DMS53 treated with DMSO at 0.1 percent for 48 hours (cell line): ENCODE measurements around the gene ZNF280B.
A peak's percentile ranks its signal among the peaks of the same experiment; 100 is the strongest.
"Not testable (repeated sequence)": the region's sequence is repeated elsewhere in the genome, so short reads cannot be mapped to it uniquely, and the experiment has no call there.

ENCODE experiments used
- DNase-seq: peaks from one replicate; lab custom pipeline; 2025; ENCODE audit not compliant: unreplicated experiment; lab: John Stamatoyannopoulos, UW

The ZNF280B gene

GRCh38 chr22:22465094-22465602 is 43.4 kb downstream of the ZNF280B start:
- no peak for DNase-seq

- DNase-seq: no peak
Observed at GRCh38 chr22:22464541-22465054, 43.9 kb downstream of the ZNF280B start.

DNA sequence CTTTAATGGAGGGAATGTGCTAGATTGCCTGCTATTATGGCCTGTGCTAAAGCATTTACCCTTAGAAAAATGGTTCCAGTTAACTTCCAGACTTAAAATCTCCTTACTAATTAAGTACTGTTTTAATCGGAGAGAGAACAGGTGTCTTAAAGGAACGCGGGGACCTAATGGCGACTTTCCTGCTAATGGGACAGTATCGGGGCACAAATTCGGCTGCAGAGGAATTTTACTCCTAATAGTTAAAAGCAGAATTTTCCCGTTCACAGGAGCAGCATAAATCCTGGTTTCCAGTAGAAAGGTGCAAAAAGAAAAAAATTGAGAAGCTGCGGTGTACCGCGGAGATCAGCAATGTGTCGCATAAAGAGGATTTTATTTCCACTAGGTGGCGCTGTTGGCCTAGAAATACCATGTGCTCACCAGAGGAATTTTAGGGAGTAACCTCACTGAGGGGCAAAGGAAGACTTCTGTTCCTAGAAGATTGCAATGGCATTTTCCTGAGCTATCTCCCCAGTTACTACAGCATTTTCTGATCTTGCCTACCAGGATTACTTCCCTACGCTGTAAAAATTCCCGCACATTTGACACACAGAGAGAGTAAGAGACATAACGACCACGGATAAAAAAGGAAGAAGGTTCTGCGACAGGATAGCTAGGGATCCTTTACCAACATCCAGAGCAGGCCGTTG is 44.5 kb downstream of the ZNF280B start:
- DNase-seq: peak; percentile 16

DNA sequence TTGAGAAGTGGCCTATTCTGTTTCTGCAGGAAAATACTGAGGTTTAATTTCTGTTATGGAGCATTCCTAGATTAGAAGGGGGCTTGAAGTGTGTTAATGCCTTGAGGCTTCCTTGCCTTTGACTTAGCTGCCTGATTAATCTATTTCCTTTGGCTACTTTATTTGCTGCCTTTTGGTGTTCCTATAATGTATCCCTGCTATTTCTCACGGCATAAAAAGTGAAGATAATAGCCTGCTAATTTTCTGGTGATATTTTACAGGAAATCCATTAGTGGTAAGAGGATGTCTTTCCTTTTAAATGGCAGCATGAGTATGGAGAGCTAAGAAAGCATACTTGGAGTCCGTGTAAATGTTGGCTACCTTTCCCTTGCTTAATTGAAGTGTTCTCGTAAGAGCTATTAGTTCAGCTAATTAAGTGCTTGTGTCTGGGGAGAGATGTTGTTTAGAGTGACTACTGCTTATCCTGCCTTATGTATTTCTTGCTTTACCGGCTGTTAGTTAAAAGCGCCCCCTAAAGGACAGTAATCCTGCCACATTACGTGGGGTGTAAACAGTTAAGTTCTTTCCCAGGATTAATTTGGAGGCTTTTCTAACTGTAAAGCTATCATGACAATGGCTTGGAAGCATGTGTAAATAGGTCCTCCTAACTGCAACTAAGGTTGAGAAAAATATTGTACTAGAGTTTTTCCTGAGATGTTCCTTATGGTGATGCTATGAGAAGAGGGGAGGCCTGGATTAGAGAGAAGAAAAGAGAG is 45.6 kb downstream of the ZNF280B start:
- DNase-seq: no peak

DNA sequence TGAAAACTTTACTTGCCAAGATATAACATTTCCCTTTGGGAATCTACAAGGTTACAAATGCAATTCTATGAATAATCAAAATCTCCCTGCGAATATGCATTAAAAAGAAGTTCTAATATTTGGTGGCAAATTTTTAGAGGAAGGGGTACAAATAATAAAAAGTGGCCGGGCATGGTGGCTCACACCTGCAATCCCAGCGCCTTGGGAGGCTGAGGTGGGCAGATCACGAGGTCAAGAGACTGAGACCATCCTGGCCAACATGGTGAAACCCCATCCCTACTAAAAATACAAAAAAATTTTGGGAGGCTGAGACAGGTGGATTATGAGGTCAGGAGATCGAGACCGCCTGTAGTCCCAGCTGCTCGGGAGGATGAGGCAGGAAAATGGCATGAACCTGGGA is 47.0 kb downstream of the ZNF280B start:
- no peak for DNase-seq

- no peak for DNase-seq
Observed at GRCh38 chr22:22461111-22461510, 47.4 kb downstream of the ZNF280B start.

DNA sequence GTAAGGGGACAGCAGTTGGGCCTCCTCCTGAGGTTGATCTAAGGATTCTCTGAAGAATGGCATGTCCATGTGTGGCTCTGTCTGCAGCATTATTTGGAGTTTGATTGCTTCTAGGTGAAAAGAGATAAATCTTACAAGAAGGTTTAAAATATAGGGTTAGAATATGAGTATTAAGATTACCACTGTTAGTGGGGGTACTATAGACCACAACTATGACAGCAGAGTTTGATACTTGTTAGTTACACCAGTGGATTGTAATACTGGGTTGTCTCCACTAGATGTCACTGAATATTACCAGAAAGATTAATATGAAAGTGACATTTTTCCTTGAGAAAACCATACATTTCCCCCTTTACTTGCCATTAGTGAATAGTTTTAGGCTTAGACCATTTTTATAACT is 47.9 kb downstream of the ZNF280B start:
- DNase-seq: no peak

GRCh38 chr22:22460060-22460459 is 48.5 kb downstream of the ZNF280B start:
- no peak for DNase-seq

DNA sequence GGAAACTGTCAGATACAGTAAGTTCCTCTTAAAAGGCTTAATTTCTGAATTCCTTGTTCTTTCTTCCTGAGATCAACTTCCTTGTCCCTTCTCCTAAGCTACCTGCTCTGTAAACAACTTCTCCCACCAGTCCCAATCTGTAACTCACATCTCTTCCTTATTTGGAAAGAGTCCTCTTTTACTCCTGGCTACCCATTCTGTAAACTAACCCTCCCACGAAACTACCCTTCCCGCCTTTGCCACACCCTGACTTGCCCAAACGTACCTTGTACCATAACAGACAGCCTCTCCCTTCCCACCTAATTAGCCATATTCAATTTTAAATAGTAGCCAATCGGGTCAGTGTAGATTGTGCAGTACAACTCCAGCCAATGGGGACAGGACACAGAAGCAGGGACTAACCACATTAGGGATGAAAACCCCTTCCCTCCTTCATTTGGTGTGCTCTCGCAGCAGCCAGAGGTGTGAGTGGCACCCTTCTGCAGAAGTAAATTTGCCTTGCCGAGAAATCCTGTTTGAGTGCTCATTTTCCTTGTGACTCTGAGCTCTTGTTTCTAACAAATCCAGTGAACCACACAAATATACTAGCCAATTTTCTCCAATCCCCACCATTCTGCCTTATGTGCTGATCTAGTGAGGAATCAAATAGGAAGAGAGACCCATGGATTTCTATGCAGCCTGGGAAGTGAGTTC is 49.5 kb downstream of the ZNF280B start:
- no peak for DNase-seq

- DNase-seq: no peak
Observed at GRCh38 chr22:22458387-22458786, 50.2 kb downstream of the ZNF280B start.

- no peak for DNase-seq
Observed at GRCh38 chr22:22454997-22455396, 53.5 kb downstream of the ZNF280B start.

GRCh38 chr22:22452996-22453686 is 55.4 kb downstream of the ZNF280B start:
- DNase-seq: no peak

DNA sequence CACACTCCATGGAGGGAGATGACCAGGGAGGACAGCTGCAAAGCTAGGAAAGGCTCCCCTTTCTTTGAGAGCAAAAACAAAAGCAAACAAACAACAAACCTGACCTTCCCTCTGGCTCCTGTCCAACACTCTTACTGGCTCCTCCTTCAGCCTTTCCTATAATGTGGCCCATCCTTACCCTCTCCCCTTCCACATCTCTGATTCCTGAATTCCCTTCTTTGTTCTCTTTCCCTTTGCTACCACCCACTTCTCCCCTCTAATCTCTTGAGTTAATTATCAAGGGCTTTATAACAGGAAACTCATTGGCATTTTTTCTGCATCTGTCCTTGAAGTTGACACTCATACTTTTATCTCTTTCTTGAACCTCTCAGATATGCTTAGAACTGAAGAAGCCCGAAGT is 56.3 kb downstream of the ZNF280B start:
- no peak for DNase-seq

- DNase-seq: no peak
Observed at GRCh38 chr22:22450343-22450839, 58.2 kb downstream of the ZNF280B start.

DNA sequence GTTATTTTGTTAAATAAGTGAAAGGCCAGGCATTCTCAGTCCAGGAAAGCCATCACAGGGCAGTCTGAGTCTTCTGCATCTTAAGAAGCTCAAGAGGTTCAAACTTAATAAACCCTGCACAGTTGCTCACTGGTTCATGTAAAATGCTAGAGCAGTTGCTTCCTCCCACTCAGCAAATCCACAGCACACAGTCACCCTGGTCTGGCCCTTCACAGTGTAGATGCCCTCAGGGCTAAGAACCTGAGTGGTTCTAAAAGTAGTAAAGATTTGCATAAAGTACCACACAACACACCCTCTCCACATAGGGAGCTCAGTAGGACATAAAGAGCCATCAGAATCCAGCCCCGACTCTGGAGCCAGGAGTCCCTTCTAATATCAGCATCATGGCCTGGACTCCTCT is 58.7 kb downstream of the ZNF280B start:
- DNase-seq: no peak

- DNase-seq: no peak
Observed at GRCh38 chr22:22446517-22446916, 62.0 kb downstream of the ZNF280B start.

DNA sequence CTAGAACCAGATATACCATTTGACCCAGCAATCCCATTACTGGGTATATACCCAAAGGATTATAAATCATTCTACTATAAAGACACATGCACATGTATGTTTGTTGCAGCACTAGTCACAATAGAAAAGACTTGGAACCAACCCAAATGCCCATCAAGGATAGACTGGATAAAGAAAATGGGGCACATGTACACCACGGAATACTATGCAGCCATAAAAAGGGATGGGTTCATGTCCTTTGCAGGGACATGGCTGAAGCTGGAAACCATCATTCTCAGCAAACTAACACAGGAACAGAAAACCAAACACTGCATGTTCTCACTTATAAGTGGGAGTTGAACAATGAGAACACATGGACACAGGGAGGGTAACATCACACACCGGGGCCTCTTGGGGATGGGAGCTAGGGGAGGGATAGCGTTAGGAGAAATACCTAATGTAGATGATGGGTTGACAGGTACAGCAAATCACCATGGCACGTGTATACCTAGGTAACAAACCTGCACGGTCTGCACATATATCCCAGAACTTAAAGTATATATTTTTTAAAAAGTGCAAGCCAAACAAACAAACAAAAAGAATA is 64.4 kb downstream of the ZNF280B start:
- DNase-seq: not testable (repeated sequence)

GRCh38 chr22:22442928-22443709 is 65.4 kb downstream of the ZNF280B start:
- no peak for DNase-seq

- DNase-seq: not testable (repeated sequence)
Observed at GRCh38 chr22:22441626-22442025, 66.9 kb downstream of the ZNF280B start.

DNA sequence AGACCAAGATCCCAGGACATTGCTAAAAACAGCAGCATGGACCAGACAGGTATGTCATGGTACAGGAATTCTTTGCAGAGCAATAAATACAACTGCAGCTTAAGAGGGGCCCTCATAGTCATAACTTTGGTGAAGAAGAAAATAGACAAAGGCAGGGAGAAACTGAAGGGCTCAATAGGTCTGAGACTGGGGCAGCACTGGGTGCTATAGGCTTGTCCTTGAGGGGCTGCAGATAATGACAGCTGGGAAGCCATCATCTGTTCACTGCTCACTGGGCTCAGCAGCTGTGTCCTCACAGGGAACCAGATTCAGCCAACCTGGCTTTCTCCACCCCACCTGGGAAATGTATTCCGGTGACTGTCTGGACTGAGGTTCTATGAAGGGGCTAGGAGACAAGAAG is 68.4 kb downstream of the ZNF280B start:
- no peak for DNase-seq
